Natural killer cell (primary cell): ENCODE results near the gene PRKG1. TPM values are rescaled to one million over a fixed set of nuclear protein-coding genes. Genes with fewer than 3 reads are reported as not detected.

Experiments
- ATAC-seq, 3 donors: fragments of 150-1000 bp in 2 of 3; fragments of 200-7000 bp in 1 of 3; cut with Tn5 transposase; 1 replicate in 1 of 3; 2 replicates in 2 of 3; pipeline ENCODE4 v1.10.0; 2021; ENCODE audit warnings: mild to moderate bottlenecking in 2 of 3, moderate library complexity in 2 of 3
- DNase-seq, 2 donors: peaks; one replicate each; pipeline versions ENCODE4 v3.0.0 to v3.0.0-alpha.2; 2013 to 2021; ENCODE audit warnings: mixed read lengths in 1 of 2
- H3K27ac ChIP-seq: one replicate; pipeline ENCODE4 v1.5.1; 2013; ENCODE audit warnings: mild to moderate bottlenecking, low read length
- H3K27me3 ChIP-seq: one replicate; pipeline ENCODE4 v1.6.1; 2013; ENCODE audit warnings: low read length; ENCODE audit not compliant: control insufficient read depth, insufficient read depth
- H3K36me3 ChIP-seq: one replicate; pipeline ENCODE4 v1.6.1; 2013; ENCODE audit warnings: low read length; ENCODE audit not compliant: control insufficient read depth, insufficient read depth
- H3K4me1 ChIP-seq: one replicate; pipeline ENCODE4 v1.6.1; 2013; ENCODE audit warnings: low read length; ENCODE audit not compliant: control insufficient read depth, insufficient read depth
- H3K4me3 ChIP-seq: one replicate; pipeline ENCODE4 v1.5.1; 2013; ENCODE audit warnings: low read length
- H3K9me3 ChIP-seq: one replicate; pipeline ENCODE4 v1.6.1; 2013; ENCODE audit warnings: low read length; ENCODE audit not compliant: control insufficient read depth, insufficient read depth
- H3K27ac Mint-ChIP-seq, 2 donors: one replicate each; pipeline ENCODE4 v1.8.0; 2022; ENCODE audit warnings: mild to moderate bottlenecking in 2 of 2, mixed read lengths in 2 of 2, moderate library complexity in 1 of 2
- H3K27me3 Mint-ChIP-seq, 2 donors: one replicate each; pipeline ENCODE4 v1.8.0; 2022; ENCODE audit warnings: low read depth in 2 of 2, mixed read lengths in 2 of 2
- H3K36me3 Mint-ChIP-seq: one replicate; pipeline ENCODE4 v1.8.0; 2022; ENCODE audit warnings: mixed read lengths
- H3K4me1 Mint-ChIP-seq, 2 donors: one replicate each; pipeline ENCODE4 v1.8.0; 2022; ENCODE audit warnings: mixed read lengths in 2 of 2
- H3K4me3 Mint-ChIP-seq: one replicate; pipeline ENCODE4 v1.8.0; 2022; ENCODE audit warnings: mild to moderate bottlenecking, moderate library complexity, mixed read lengths
- H3K9me3 Mint-ChIP-seq, 2 donors: one replicate each; pipeline ENCODE4 v1.8.0; 2022; ENCODE audit warnings: mixed read lengths in 2 of 2
- CTCF ChIP-seq: fragments of 200-600 bp; IDR thresholded peaks from one replicate; pipeline ENCODE4 v1.8.0; 2022; ENCODE audit warnings: antibody characterized with exemption
- WGBS: methylation state at CpG from one replicate; pipeline ENCODE4 v1.1.7; 2013; ENCODE audit warnings: missing lambda C conversion rate; ENCODE audit not compliant: insufficient coverage; 5-methylcytosine and 5-hydroxymethylcytosine counted together
- intact Hi-C: fragments of 100-400 bp; cut with micrococcal nuclease; formaldehyde crosslinking; loops from one replicate; pipeline ENCODE4 v1.14.2; 2022
- total RNA-seq, 4 donors: library from RNA; stranded (reverse); fragments of 120-200 nt in 1 of 4; gene quantifications; one replicate each; pipeline versions ENCODE4 v1.2.3 to v1.2.4, GENCODE V29; 2013 to 2022

Gene PRKG1
- total RNA-seq, 3 donors from 2014 or later (not counting 1 experiment from before 2014, with no cell fraction given): 0.23 to 0.41 (median 0.35) TPM

DNA sequence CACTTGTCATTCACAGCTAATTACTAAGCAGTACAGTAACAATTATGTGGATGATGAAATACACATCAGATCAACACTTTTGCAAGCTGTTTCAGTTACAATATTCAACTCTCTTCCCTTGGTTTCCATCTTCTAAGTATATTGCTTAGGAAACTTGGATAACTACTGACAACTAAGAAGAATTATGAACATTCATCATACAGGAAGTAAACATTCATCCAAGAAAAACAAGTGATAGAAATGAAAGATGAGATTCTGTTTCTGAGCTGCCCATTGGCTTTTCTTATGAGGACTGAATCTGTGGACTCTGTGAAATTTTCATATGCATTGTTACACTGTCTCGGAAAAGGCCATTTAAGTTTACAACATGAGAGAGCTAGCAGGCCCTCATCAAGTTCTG lies 240.2 kb downstream of the PRKG1 start:
- Mint-ChIP-seq H3K27me3 (no peaks in the 10 kb centered on the region), H3K9me3 (no peaks in the 10 kb centered on the region), H3K4me1 (no peaks in the 10 kb centered on the region), H3K4me3 (no peak overlapping the region), H3K27ac (no peak overlapping the region), H3K36me3 (no peaks in the 10 kb centered on the region)
- no peaks in the 10 kb centered on the region for H3K36me3 ChIP-seq
- TF ChIP-seq CTCF: no peak
- no peaks in the 10 kb centered on the region for H3K4me1 ChIP-seq
- H3K4me3 ChIP-seq: no peak overlapping the region
- intact Hi-C loops: no loop called here
- no peaks in the 10 kb centered on the region for H3K9me3 ChIP-seq
- DNase-seq (no peak), ATAC-seq (no peak)
- H3K27me3 ChIP-seq: no peaks in the 10 kb centered on the region
- WGBS: 87% methylated on average over 1 of the region's 1 CpG
- H3K27ac ChIP-seq: no peak overlapping the region

DNA sequence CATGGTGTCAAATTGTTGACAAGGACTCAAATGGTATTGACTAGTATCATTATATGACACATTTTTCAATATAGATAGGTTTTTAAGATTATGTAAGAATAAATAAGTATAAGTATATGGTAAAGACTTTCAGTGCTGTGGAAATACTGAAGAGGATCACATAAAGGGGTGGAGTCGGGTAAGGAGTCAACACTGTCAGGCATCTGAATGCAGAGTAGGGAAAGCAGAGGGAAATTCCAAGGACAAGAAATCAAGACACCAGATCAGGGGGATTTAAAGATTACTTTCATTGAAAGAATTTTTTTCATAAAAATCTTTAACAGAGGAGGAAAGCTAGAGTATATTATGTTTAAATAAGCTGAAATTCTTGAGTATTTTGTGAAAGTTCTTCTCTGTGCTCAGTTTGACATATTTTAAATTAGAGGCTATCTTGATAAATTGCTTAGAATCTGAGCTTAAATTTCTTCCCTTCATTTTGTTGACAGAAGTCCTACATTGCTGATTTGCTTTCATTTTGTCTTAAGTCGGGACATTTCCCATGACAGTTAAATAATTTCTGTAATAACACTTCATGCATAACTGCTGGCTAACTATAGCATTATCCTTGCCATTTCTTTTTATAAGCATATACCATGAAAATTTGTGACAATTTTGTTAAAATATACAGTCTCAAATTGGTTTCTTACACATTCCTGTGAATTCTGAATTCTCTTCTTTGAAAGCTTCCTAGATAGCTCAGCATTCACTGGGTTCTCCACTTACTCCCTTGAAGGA lies 244.3 kb downstream of the PRKG1 start:
- Mint-ChIP-seq H3K36me3 (no peaks in the 10 kb centered on the region), H3K4me3 (no peak overlapping the region), H3K9me3 (no peaks in the 10 kb centered on the region), H3K27me3 (no peaks in the 10 kb centered on the region), H3K4me1 (no peaks in the 10 kb centered on the region), H3K27ac (no peak overlapping the region)
- Histone ChIP-seq H3K27ac (no peak overlapping the region), H3K4me3 (no peak overlapping the region), H3K27me3 (no peaks in the 10 kb centered on the region), H3K9me3 (no peaks in the 10 kb centered on the region), H3K4me1 (no peaks in the 10 kb centered on the region), H3K36me3 (no peaks in the 10 kb centered on the region)
- intact Hi-C loops: no loop called here
- DNase-seq (no peak), ATAC-seq (no peak)
- 87% methylated on average over 2 of the region's 2 CpGs for WGBS
- TF ChIP-seq CTCF: no peak

GRCh38 chr10:51319173-51319435 lies 244.8 kb downstream of the PRKG1 start:
- 100% methylated on average over 1 of the region's 1 CpG for WGBS

More at GRCh38 chr10:51319173-51319435, 244.8 kb downstream of the PRKG1 start:
- TF ChIP-seq CTCF: no peak
- ATAC-seq: no peak
- Histone ChIP-seq H3K4me3 (no peak overlapping the region), H3K27me3 (no peaks in the 10 kb centered on the region), H3K36me3 (no peaks in the 10 kb centered on the region), H3K9me3 (no peaks in the 10 kb centered on the region), H3K27ac (no peak overlapping the region), H3K4me1 (no peaks in the 10 kb centered on the region)
- H3K27me3 Mint-ChIP-seq: no peaks in the 10 kb centered on the region
- H3K9me3 Mint-ChIP-seq: no peaks in the 10 kb centered on the region
- H3K27ac Mint-ChIP-seq: no peak overlapping the region
- intact Hi-C loops: no loop called here
- H3K4me3 Mint-ChIP-seq: no peak overlapping the region
- DNase-seq: no peak
- no peaks in the 10 kb centered on the region for H3K4me1 Mint-ChIP-seq
- no peaks in the 10 kb centered on the region for H3K36me3 Mint-ChIP-seq
